GM19467 (cell line): ENCODE data around the gene HOXB9.

Experiments
- ATAC-seq: cut with Tn5 transposase; IDR thresholded peaks from one replicate; pipeline ENCODE4 v1.9.1; 2021; ENCODE audit warnings: mild to moderate bottlenecking, moderate library complexity; ENCODE audit not compliant: unreplicated experiment

HOXB9 gene

DNA sequence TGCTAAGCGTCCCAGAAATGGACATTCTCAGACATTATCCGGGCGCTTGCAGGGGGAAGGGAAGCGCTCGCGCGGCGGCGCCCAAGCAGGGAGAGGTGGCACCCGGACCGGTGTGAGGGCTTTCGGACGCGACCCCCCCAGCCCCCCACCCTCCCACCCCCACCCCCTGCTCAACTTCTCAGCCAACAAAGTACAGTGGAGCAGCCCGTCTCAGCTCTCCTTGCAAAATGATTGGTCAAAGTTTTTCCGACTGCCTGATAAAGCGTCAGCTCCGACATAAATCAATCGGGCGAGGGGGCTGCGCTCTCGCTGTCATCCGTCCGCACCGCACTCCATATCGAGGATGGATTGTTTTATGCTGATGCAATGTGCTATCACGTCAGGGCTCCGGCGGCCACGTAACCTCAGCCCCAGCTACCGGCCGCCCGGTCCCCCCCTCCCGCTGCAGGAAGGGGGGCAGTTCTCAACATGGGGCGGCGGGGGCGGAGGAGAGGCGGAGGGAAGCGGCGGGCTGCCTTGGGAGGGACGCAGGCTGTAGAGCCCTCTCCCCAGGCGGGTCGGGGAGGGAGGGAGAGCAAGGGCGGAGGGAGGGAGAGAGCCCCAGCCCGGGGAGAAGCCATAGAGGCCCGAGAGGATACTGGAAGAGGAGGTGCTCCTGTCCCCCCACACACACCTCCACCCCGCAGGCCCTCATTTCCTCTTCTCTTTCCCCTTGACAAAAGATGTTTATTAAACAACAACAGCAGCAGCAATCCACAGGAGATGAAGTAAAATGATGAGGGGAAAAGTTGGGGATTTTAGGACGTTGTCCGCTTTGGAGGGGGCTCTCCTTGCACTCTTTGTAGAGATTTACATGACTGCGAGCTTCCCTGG lies at the start of gene HOXB9:
HOXB9 (minus strand) TSS at position 114 of the 873 bp plus-strand sequence; CDS start at position 25, 89 bp downstream.
- no peak for ATAC-seq

DNA sequence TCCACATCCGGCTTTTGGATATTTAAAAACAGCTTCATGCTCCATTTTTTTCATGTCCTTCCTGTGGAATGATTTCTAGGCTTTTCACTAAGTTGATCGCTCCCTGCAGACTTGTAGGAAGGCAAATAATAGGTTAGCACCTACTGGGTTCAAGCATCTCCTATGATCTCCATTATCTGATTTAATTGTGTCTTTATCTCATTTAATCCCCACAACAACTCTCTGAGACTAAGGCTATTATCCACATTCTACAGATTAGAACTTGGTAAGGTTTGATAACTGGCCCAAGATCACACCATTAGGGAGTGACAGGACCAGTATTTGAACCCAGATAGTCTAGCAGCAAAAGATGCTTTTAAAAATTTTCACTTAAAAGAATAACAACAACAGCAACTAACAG lies 46.2 kb upstream of the HOXB9 start:
- ATAC-seq, result no peak

DNA sequence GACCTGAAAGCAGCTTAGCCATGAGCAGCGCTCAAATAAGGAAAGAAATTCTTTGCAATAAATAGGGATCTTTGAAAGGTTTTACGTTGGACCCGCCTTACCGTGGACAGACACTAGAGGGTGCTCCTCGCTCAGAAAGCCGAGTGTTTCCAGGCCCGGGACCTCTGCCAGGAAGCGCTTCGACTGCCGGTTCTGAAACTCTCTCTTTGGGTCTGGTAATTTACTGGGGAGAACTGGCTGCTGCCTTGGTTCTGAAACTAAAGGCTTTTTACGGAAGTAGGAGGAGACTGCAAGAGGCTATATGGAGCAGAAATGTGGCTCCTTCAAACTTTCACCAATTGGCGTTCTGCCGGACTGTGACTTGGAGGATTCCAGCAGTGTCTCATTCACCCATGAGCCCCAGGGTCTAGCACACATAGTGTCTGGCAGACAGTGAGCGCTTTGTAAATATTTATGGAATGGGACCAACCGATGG lies 45.6 kb upstream of the HOXB9 start:
- ATAC-seq, result no peak

DNA sequence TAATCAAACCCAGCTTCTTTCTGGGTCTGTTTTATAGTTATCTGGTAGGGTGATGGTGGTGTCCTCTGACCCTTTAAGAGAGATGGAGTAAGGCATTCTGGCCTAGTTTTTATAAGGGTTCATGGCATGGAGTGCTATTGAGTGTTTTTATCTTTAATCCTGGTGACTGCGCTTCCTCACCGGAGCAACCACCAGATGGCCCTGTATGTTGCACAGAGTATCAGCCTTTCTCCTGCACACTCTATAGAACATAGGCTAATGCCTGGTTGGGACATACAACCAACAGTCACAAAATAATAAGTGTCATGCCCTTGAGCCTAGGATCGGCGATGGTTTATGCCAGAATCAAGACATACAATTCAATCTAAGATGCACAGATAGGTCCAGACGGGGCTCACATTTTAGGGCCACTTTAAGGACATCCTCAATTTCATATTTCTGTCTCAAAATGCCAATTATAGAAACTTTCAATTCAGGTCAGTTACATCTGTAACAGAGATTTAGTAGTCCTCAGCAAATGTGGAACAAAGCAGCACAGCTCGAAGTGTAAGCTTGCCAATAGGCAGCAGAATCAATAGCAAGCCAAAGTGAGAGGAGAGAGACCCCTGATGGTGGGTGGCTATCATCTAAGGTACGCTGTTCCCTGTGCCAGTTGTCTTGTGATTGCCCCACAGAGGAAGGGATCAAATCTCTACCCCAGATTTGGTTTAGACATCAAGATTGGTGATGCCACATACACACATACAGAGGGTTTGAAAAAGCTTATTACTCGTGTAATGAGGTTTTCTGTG lies 37.2 kb upstream of the HOXB9 start:
- ATAC-seq, result no peak

DNA sequence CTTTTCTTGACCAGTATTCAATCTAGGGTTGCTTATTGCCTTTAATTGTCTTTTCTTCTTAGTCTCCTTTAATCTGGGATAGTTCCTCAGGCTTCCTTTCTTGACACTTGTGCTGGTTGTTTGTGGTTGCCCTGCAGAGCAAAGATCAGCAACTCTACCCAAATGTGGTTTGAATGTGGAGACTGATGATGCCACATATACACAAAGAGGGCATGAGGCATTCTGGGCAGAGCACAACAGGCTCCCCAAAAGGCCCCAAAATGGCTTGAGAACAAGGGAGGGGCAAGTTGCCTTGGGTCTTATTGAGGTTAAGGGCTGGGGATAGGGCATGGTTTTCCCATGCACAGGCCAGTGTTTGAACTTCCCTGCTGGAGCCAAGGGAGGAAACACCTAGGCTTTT lies 29.8 kb upstream of the HOXB9 start:
- ATAC-seq, result no peak

DNA sequence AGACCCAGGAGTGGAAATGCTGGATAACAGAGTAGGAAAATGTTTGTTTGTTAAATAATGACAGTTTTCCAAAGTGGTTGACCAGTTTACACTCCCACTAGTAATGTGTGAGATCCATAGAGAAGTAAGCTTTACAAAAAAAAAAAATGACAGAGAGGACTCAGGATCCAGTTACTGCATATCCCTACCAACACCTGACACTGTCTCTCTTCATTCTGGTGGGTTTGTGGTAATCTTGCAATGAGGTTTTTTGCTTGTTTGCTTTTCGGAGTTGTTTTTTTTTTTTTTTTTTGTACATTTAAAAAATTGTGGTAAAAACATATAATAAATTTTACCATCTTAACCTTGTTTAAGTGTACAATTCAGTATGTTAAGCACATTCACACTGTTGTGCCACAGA lies 23.6 kb upstream of the HOXB9 start:
- no peak for ATAC-seq

DNA sequence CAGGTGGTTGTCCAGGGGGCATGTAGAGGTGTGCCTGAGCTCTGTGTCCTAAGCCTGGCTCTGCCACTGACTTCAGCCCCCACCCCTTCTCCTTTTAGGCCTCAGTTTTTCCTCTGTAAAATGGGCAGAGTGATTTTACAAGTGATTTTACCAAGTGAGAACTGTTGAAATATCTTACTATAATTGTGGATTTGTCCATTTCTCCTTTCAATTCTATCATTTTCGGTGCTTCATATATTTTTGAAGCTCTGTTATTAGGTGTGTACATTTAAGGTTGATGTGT lies 21.7 kb upstream of the HOXB9 start:
- no peak for ATAC-seq

DNA sequence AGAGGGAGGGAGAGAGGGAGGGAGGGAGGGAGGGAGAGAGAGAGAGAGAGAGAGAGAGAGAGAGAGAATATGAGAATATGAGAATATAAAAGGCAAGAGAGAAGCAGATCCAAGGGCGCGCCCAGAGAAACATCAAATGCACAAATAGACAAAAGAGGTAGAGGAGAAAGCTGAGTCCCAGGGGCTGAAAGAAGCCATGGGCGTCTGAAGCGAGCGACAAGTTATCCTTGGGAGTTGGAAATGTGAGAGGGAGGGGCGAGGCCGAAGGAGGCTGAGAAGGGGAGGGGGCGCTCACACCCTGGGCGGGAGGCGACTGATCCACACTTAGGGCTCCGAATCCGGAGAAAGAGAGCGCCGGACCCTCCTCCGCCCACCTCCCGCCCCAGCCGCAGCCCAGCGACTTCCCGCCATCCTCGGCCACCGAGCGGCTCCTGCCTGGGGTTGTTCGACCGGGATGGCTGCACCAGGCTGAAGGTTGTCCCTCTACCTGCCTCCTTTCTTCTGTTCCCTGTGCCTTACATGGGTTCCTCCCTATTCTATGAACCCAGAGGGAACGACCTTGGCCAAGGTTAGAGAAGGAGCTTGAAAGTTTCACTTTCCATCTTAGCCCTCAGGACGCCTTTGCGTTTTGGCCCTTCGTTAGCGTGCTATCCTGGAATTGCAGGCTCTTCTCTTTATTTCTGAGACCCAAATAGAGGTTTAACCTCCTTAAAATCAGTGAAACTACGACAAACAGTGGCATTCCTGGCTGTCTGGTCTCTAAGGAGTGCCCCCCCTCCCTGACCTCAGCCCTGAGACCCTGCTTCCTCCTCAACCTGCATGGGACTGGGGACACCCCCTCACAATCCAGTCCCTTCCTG lies 21.2 kb upstream of the HOXB9 start:
- ATAC-seq, result no peak

DNA sequence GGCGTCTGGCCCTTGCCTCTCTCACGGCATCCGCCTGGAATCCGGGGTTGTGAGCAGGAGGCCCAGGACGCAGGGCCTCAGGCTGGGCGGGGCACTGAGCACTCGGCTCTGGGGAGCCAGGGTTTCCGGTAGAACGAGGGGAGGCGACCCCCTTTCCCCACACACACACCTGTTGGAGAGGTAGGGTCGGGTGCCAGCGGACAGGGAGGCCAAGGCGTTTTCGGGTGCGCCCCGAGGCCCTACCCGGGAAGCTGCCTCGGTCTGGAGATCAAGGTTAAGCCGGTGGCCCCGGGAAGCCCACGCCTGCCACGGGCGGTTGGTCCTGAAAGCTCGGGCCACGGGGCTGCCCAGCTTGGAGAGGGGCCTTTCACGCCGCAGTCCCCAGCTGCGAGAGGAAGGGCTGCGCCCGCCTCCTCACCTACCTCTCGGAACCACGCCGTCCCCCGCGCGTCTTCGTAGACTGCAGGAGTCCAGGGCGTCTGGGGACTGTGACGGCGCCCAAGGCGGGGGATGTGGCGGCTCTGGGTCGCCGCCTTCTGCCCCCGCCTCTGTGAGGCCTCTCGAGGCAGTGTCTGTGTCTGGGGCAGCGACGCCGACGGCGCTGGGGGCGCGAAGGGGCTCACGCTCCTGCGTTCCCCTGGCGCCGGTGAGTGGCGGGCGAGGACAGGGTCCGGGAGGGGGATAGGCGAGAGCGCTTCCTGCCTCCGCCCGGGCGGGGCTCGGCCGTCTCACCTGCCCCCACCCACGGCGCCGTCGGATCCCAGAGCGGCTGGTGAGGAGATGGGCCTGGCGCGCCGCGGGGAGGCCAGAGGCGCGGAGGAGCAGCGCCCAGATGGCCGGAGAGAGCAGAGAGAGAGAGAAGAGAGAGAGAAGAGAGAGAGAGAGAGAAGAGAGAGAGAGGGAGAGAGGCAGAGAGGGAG lies 20.3 kb upstream of the HOXB9 start:
- ATAC-seq, result no peak

DNA sequence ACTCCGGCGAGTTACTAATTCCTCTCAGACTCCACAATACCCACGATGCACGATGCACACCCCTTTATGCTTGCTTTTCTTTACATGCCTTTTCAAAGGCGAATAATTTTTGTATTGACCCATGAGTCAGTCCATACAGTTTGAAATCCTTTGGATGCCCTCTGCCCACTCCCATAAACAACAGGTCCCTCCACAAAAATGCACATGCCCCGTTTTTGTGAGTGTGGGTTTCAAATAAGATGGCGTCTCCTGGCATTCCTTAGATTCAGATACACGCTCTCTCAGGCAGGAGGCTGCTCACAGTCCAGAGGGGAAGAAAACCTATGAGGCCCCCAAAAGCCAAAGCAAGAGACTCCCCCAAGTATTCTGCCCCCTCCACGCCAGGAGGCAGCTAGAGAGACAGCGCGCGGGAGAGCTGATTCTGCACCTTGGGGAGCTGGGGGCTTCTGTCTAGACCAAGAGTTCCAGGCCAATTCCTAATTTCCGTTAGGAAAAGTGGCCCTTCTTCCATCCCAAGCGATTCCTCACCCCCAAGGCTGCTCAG lies 19.6 kb upstream of the HOXB9 start:
- ATAC-seq, result no peak

DNA sequence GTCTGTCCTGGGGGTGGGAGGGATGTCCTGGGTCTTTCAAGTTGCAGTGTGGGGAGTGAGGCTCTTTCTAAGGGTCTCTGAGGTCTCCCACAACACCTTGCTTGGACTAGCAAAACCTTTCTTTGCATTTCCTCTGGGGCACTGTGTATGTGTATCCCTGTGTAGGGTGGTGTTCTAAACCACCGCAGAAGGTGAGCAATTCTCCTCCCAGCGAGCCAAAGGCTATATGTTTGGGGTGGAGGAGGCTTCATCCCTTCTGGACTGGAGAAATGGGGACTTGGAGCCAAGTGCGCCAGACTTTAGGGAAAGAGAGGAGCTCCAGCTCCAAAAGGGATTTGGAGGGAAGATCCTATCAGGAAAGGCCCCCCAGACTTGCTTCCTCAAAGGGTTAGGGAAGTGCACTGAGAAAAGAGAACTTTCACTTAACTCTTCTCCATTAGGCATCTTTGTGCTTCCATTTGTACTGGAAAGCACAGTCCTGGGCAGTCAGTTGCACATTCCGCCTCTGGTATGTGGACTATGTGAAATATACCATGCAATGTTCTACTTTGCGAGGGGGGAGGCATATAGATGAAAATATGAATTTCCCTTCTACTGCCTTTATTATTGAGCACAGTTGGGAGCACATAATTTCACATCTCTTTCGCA lies 18.9 kb upstream of the HOXB9 start:
- no peak for ATAC-seq

DNA sequence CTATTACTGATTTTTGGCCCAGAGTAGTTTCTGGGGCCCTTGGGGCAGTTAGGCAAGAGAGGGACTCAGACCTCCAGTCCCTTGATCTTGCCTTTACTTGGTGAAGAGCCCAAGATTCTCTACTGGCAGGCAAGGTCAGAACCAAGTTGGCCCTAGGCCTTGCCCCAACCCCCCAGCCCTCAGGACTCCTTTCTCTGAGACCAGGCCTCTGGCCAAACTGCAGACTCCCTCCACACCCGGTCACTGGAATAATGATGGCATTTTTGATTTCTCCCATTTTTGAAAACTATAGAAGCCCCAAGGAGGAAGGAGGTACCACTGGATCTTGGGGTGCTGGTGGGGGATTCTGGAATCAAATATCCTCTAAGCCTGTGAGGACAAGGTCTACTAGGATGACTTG lies 18.0 kb upstream of the HOXB9 start:
- ATAC-seq, result no peak

DNA sequence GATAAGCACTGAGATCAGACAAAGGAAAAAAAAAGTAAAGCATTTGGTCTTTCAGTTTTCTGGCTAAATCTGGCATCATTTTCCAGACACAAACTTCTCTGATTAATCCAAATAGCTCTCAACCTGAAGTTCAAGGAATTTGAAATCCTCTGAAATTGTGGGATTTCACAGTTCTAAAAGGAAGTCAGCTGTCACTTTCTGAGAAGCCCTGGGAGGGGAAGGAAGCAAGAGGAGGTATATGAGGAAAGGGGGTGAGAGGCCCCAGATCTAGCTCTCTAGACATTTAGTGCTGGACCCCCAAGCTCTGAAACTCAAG lies 17.5 kb upstream of the HOXB9 start:
- no peak for ATAC-seq

DNA sequence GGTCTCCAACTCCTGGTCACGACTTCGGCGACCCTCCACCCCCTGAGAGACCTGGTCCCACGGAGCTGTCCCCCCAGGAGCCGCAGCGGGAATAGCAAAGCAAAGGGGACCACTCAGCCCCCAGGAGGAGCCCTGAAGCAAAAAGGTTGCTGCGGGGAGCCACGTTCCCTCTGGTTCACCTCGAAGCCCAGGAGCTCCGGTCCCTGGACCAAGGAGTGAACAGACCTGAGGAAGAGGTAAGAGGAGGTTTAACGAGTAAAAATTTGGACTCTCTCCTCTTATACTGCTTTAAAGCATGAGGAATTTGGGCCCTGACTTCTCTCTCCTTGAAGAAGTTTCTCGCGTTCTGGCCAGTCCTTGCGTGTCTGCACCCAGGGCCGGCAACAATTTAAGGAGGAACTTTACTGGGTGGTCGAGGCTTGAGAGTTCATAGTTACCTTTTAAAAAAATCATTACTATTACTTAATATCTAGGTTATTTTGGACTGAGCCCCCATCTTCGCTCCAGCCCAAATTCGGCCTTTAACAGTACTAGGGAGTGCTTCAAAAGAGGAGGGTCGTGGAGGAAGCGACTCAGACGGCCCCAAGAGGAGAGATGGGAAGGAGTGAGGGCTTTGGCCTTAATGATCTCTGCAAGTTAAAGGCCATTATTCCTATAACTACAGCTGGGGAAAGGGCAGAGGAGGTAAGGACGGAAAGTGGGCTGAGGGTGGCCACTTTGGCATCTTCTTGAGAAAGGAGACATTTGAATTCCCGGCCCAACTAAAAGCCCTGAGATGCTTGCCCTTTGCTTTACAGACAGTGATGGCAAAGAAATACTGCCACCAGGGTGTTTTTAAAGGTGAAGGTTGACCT lies 16.9 kb upstream of the HOXB9 start:
- ATAC-seq, result no peak

DNA sequence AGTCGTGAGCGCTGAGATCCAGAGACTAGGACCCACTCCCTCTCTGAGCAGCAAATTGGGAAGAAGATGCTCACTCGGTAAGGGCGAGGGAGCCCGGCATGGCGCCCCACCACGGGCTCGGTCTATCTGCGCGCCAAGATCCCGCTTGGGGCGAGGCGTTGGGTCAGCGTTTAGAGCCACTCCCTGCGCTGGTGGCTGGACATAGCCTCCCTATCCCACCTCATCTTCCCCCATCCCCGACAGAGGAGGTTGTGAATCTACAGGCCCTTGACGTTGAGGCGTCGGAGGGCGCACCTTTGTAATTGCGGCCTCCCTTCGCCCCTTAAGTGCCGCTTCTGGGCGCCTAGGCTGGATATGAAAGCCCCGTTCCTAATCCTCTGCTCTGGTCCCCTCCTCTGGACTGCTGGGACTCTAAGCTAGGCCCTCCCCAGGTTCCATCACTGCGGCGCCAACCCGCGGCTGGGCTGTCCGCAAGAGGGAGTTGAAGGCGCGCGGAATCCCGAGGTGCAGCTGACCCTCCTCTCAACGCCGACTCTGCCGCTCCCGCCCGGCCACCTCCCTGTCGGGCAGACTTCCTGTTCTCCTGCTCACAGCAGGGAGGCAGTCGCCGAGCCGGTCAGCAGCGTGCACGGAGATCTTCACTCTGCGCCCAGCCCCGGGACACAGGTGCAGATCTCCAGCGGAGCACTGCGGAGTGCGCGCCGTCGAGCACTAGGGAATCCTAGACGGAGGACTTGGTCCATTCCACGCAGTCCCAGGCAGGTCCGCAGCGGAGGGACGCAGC lies 16.1 kb upstream of the HOXB9 start:
- no peak for ATAC-seq

DNA sequence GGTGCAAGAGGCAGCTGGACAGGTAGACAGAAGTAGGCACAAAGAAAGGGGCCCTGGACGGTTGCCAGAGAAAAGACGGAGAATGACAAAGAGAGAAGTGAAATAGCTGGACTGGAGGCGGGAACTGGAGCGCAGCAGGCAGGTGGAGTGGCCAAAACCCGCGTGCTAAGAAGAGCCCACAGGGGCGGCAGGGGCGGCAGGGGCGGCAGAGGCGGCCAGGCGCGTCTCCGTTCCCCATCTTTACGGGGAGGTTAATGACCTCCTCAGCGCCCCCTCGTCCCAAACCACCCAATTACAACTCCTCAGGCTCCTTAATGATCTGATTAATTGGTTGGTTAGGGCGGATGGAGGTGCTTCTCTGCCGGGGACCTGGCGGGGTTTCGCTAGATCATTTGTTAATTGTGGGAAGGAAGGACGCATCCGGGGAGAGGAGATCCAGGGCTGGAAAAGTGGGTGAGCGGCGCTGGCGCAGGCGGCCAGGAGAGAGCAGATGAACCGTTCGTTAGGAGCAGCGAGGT lies 15.4 kb upstream of the HOXB9 start:
- no peak for ATAC-seq

DNA sequence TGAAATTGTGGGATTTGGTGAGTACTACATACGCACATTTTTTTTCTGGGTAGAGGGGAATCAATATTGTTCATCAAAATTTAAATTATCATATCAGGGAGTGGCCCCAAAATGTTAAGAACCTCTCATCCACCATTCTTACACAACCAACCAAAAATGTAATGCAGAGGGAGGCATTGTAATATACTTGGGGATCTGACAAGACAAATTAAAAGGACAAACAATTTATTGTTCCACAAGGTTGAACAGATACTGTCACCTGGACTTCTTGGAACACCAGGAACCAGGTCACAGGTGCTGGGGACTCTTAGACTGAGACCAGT lies 14.7 kb upstream of the HOXB9 start:
- ATAC-seq, result no peak
